ENCODE data around the gene SCEL. TPM values are rescaled to one million over a fixed set of nuclear protein-coding genes. Genes with fewer than 3 reads are reported as not detected.
"Not testable (repeated sequence)": the region's sequence is repeated elsewhere in the genome, so short reads cannot be mapped to it uniquely, and the experiment has no call there.

SCEL gene
- polyA plus RNA-seq, 1 donor from 2014 or later: 0.24 TPM

GRCh38 chr13:77662301-77662700 is 126.8 kb downstream of the SCEL start:
- not testable (repeated sequence) for H3K36me3 ChIP-seq (ENCODE audit: insufficient read depth, low read length); H3K9me2 ChIP-seq (ENCODE audit: insufficient read depth, low read length); H3K27me3 ChIP-seq (ENCODE audit: insufficient read depth, low read depth, low read length); H3K4me2 ChIP-seq (ENCODE audit: low read length); H2AFZ ChIP-seq (ENCODE audit: low read depth, low read length); H3K9ac ChIP-seq (ENCODE audit: low read length); H4K20me1 ChIP-seq (ENCODE audit: insufficient read depth); H3K79me2 ChIP-seq (replicated peaks; ENCODE audit: insufficient read depth, low read length); H3K27ac ChIP-seq (ENCODE audit: low read length); H3K4me3 ChIP-seq (ENCODE audit: low read length); H3F3A ChIP-seq (ENCODE audit: insufficient read depth, low read length, poor library complexity, severe bottlenecking); H3K9me3 ChIP-seq (ENCODE audit: low read length)

GRCh38 chr13:77662831-77663230 is 127.3 kb downstream of the SCEL start:
- H3K4me3 ChIP-seq (ENCODE audit: low read length); H3K79me2 ChIP-seq (replicated peaks; ENCODE audit: insufficient read depth, low read length); H3K27me3 ChIP-seq (ENCODE audit: insufficient read depth, low read depth, low read length); H2AFZ ChIP-seq (ENCODE audit: low read depth, low read length); H3K9ac ChIP-seq (ENCODE audit: low read length); H4K20me1 ChIP-seq (ENCODE audit: insufficient read depth); H3K36me3 ChIP-seq (ENCODE audit: insufficient read depth, low read length); H3F3A ChIP-seq (ENCODE audit: insufficient read depth, low read length, poor library complexity, severe bottlenecking); H3K9me2 ChIP-seq (ENCODE audit: insufficient read depth, low read length); H3K9me3 ChIP-seq (ENCODE audit: low read length); H3K4me2 ChIP-seq (ENCODE audit: low read length); H3K27ac ChIP-seq (ENCODE audit: low read length): not testable (repeated sequence)

GRCh38 chr13:77674852-77675251 is 139.3 kb downstream of the SCEL start:
- Histone ChIP-seq H3K9me2 (ENCODE audit: insufficient read depth, low read length) (no peaks in the 10 kb centered on the region), H3K4me3 (ENCODE audit: low read length) (no peak overlapping the region), H3K4me2 (ENCODE audit: low read length) (no peak overlapping the region), H2AFZ (ENCODE audit: low read depth, low read length) (no peak overlapping the region), H3K79me2 (replicated peaks; ENCODE audit: insufficient read depth, low read length) (no peaks in the 10 kb centered on the region), H3K9ac (ENCODE audit: low read length) (no peak overlapping the region), H3K36me3 (ENCODE audit: insufficient read depth, low read length) (no peaks in the 10 kb centered on the region), H3K27me3 (ENCODE audit: insufficient read depth, low read depth, low read length) (no peaks in the 10 kb centered on the region), H3K9me3 (ENCODE audit: low read length) (no peaks in the 10 kb centered on the region), H4K20me1 (ENCODE audit: insufficient read depth) (no peaks in the 10 kb centered on the region), H3K27ac (ENCODE audit: low read length) (no peak overlapping the region), H3F3A (ENCODE audit: insufficient read depth, low read length, poor library complexity, severe bottlenecking) (no peaks in the 10 kb centered on the region)
- TF ChIP-seq TAF1 (IDR thresholded peaks at IDR 0.05; ENCODE audit: low read depth): no peak
- TF ChIP-seq CTCF (IDR thresholded peaks at IDR 0.05; ENCODE audit: poor library complexity, severe bottlenecking): no peak
- TF ChIP-seq SMC3 (conservative IDR thresholded peaks at IDR 0.05; ENCODE audit: poor library complexity): no peak
- no peak for TF ChIP-seq EZH2 (IDR thresholded peaks at IDR 0.05; ENCODE audit: borderline replicate concordance, insufficient read depth, low read length, poor library complexity, severe bottlenecking)
- TF ChIP-seq REST (IDR thresholded peaks at IDR 0.05; ENCODE audit: borderline replicate concordance): no peak
- TF ChIP-seq MXI1 (conservative IDR thresholded peaks at IDR 0.05; ENCODE audit: poor library complexity, severe bottlenecking): no peak
- TF ChIP-seq EP300 (conservative IDR thresholded peaks at IDR 0.05; ENCODE audit: poor library complexity, severe bottlenecking): no peak
- no peak for TF ChIP-seq RAD21 (conservative IDR thresholded peaks at IDR 0.05)
- TF ChIP-seq POLR2AphosphoS5 (IDR thresholded peaks at IDR 0.05): no peak
